Activated CD4-positive, CD25-positive, alpha-beta regulatory T cell (primary cell): ENCODE data around the gene ZFAND2B.
A peak's percentile ranks its signal among the peaks of the same experiment; 100 is the strongest.

Experiments
- DNase-seq, 4 experiments: peaks; one replicate each; lab custom pipeline; 2025; lab: John Stamatoyannopoulos, UW

The ZFAND2B gene

GRCh38 chr2:219220652-219221402 lies 14.2 kb downstream of the ZFAND2B start:
- DNase-seq, result no peak

GRCh38 chr2:219221957-219222518 lies 15.5 kb downstream of the ZFAND2B start:
- no peak for DNase-seq

GRCh38 chr2:219223831-219224610 lies 17.4 kb downstream of the ZFAND2B start:
- no peak for DNase-seq

GRCh38 chr2:219225350-219225749 lies 18.8 kb downstream of the ZFAND2B start:
- no peak for DNase-seq

GRCh38 chr2:219228041-219228910 lies 21.7 kb downstream of the ZFAND2B start:
- DNase-seq, result no peak

- no peak for DNase-seq
These were observed 22.3 kb downstream of the ZFAND2B start for GRCh38 chr2:219228911-219229304.

GRCh38 chr2:219229305-219230058 lies 22.9 kb downstream of the ZFAND2B start, which contains the start of the genes ANKZF1 and ATG9A:
TSS of gene ANKZF1 (plus strand) at chr2:219229806. CDS start at chr2:219230258, 452 bp downstream.
TSS of gene ATG9A (minus strand) at chr2:219229636. CDS start at chr2:219228024, 1,612 bp downstream.
- peak; percentile 90 to 96 (median 94) for DNase-seq

- DNase-seq, result no peak
These were observed 23.5 kb downstream of the ZFAND2B start for GRCh38 chr2:219230059-219230540.

GRCh38 chr2:219234331-219234730 lies 27.7 kb downstream of the ZFAND2B start:
- DNase-seq, result no peak

GRCh38 chr2:219243291-219243761 lies 36.7 kb downstream of the ZFAND2B start:
- no peak for DNase-seq

GRCh38 chr2:219244789-219245147 lies 38.2 kb downstream of the ZFAND2B start:
- DNase-seq, result no peak

GRCh38 chr2:219245148-219245898 lies 38.7 kb downstream of the ZFAND2B start, which contains the start of the genes GLB1L and STK16:
TSS of gene GLB1L (minus strand) at chr2:219245444. CDS start at chr2:219243573, 1,871 bp downstream.
TSS of gene STK16 (plus strand) at chr2:219245479. CDS start at chr2:219246000, 521 bp downstream.
- DNase-seq, result peak; percentile 80 to 87 (median 82)

GRCh38 chr2:219245899-219246230 lies 39.3 kb downstream of the ZFAND2B start:
- no peak for DNase-seq

GRCh38 chr2:219246559-219246958 lies 40.0 kb downstream of the ZFAND2B start:
- DNase-seq, result no peak

GRCh38 chr2:219247678-219248642 lies 41.4 kb downstream of the ZFAND2B start:
- DNase-seq, result peak in 1 of 4 experiments; percentile 27

GRCh38 chr2:219248845-219249202 lies 42.2 kb downstream of the ZFAND2B start:
- DNase-seq, result no peak

- DNase-seq, result no peak
These were observed 42.8 kb downstream of the ZFAND2B start for GRCh38 chr2:219249203-219249980.
